Subcutaneous adipose tissue (tissue), 4 donors: Measurements from ENCODE around the gene DZIP3. TPM values are rescaled to one million over a fixed set of nuclear protein-coding genes. Genes with fewer than 3 reads are reported as not detected.

Experiments used
- total RNA-seq, 4 donors: library from RNA; depleted of rRNA; stranded (reverse); fragments of >200 nt; gene quantifications; one replicate each; pipeline ENCODE4 v1.1.0, GENCODE V29; 2016
- TF ChIP-seq, protein P1 (sequence below): fragments of 450-650 bp; IDR thresholded peaks from one replicate; pipeline ENCODE4 v1.5.1; 2016; ENCODE audit warnings: low read depth, mild to moderate bottlenecking, control low read depth, antibody characterized with exemption, moderate library complexity

The DZIP3 gene
- total RNA-seq, 4 donors from 2014 or later = 6.2 to 9.5 (median 8.6) TPM

DNA sequence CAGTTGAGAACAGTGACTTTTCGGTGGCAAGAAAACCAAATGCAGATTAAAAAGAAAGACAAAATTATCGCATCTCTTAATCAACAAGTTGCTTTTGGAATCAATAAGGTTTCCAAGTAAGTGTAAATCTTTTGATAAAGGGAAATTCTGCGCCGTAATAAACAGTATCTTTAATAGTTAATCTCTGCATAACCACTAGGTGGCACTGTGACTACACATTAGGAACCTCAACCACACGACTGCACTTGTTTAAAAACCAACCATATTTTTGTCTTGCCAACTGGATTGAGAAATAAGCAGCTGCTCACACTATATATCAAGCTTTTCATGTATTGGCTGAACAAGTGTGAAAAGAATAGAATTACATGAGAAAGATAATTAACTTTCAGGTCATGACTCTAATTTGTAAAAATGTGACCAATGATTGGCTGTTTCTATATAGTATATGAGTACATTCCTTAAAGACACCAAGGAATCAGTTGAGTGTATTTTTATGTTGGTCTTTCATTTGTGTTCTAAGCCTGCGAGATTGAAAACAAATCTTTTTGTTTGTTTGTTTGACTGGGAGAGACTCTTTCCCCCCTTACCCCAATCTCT is 72.7 kb downstream of the DZIP3 start:
- TF ChIP-seq, protein P1, sequence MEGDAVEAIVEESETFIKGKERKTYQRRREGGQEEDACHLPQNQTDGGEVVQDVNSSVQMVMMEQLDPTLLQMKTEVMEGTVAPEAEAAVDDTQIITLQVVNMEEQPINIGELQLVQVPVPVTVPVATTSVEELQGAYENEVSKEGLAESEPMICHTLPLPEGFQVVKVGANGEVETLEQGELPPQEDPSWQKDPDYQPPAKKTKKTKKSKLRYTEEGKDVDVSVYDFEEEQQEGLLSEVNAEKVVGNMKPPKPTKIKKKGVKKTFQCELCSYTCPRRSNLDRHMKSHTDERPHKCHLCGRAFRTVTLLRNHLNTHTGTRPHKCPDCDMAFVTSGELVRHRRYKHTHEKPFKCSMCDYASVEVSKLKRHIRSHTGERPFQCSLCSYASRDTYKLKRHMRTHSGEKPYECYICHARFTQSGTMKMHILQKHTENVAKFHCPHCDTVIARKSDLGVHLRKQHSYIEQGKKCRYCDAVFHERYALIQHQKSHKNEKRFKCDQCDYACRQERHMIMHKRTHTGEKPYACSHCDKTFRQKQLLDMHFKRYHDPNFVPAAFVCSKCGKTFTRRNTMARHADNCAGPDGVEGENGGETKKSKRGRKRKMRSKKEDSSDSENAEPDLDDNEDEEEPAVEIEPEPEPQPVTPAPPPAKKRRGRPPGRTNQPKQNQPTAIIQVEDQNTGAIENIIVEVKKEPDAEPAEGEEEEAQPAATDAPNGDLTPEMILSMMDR = no peak

DNA sequence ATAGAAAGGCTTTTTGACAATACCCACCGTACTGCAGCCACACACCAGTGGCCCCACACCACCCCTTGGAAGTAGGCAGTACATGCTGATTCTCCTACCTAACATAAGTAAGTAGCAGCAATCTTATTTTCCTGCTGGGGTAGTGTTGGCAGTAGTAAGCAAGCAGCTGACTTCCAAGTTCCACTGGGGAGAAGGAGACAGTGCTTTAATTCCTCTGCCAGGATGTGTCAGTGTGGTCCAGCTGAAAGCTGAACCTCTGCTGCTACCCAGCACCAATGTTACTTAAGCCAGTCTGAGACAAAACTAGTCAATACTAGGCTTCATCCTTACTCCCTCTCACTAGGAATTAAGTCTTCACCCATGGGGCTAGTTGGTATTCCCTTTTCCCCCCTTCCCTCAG is 74.7 kb downstream of the DZIP3 start:
- TF ChIP-seq, protein P1 = no peak

- TF ChIP-seq, protein P1 = no peak
Measured at GRCh38 chr3:108667312-108667711, 77.8 kb downstream of the DZIP3 start.

DNA sequence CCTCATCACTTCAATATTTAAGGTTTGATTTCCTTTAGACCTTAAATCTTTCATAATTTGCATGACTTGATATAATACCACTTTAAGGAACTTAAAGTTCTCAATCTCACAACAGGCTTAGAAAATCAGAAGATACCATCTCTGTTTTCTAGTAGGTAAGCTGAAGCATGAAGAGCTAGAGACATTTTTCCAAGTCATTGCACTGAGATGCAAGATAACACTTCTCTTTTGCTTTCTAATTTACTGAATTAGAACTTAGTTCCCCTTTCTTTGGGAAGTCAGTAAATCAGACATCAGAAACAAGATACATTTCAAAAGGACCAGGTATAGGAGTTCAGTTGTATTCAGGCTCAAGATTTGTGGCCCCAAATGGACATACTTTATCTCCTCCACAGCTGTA is 79.7 kb downstream of the DZIP3 start:
- TF ChIP-seq, protein P1 = no peak

- TF ChIP-seq, protein P1 = no peak
Measured at GRCh38 chr3:108672701-108673100, 83.2 kb downstream of the DZIP3 start.

DNA sequence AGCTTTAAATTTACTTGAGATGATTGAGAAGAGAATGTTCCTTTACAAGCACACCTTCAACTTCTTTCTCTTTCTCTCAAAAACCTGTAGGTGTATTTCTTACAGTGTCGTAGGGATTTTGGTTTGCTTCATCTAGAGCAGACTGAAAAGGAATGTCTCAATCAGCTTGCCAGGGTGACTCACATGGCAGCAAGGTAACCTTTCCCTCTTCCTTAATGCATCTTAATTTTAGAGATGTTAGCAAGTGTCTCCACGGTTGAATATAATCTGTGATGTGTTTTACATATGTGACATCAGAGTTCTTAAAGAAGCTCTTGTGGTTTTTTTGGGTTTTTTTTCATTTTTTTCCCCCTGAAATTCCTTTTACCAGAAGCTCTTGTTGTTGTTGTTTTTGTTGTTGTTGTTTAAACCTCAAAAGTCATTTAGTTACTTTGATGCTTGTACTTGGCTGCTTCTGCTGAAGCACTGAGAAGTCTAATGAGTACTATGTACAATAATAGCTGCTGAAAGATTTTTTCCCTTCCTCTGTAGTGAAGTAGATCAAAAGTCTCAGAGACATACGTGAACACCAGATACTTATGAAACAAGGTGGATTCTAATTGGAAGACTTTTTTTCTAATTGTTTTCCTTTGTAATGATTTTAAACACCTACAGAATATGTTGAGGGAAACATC is 84.6 kb downstream of the DZIP3 start:
- TF ChIP-seq, protein P1 = no peak

GRCh38 chr3:108677811-108678210 is 88.3 kb downstream of the DZIP3 start:
- TF ChIP-seq, protein P1 = no peak
